SW 1271 (cell line): ENCODE data around the gene KCTD12.
A peak's percentile ranks its signal among the peaks of the same experiment; 100 is the strongest.

Experiments
- DNase-seq, 2 experiments: peaks; one replicate each; lab custom pipeline; 2025; lab: John Stamatoyannopoulos, UW

The KCTD12 gene

DNA sequence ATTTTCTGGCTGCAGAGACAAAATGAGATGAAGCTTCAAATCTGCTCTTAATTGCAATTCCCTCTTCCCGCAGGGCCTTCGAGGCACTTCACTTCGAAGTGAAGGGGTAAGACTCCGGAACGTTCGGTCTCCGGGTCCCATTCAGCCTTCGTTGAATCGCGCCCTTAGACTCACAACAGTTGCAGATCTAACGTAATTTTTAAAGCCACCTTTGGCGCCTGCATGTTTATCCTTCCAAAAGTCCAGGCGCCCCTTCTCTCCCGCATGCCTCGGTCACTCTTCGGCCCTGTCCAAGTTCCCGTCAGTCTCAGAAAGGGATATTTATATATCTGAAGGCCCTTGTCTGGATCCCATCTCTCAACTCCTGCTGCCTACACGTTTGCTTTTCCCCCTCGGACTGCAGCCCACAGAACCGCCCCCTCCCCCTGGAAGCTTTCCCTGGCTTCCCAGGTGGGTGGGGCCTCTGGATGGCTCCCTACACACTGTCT is 915 bp upstream of the KCTD12 start:
- DNase-seq: no peak

DNA sequence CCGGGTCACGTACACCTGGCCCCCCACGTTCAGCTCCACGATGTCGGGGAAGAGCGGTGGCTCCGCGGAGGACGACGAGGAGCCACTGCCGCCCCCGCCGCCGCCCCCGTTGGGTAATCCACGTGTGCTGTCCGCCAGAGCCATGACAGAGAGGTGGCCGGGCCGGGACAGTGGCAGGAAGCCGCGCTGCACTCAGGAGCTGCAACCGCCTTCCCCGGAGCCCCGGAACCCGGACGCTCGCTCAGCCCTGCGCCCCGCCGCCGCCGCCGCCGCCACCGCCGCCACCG is 257 bp downstream of the KCTD12 start:
- peak in 1 of 2 experiments; percentile 28 for DNase-seq

DNA sequence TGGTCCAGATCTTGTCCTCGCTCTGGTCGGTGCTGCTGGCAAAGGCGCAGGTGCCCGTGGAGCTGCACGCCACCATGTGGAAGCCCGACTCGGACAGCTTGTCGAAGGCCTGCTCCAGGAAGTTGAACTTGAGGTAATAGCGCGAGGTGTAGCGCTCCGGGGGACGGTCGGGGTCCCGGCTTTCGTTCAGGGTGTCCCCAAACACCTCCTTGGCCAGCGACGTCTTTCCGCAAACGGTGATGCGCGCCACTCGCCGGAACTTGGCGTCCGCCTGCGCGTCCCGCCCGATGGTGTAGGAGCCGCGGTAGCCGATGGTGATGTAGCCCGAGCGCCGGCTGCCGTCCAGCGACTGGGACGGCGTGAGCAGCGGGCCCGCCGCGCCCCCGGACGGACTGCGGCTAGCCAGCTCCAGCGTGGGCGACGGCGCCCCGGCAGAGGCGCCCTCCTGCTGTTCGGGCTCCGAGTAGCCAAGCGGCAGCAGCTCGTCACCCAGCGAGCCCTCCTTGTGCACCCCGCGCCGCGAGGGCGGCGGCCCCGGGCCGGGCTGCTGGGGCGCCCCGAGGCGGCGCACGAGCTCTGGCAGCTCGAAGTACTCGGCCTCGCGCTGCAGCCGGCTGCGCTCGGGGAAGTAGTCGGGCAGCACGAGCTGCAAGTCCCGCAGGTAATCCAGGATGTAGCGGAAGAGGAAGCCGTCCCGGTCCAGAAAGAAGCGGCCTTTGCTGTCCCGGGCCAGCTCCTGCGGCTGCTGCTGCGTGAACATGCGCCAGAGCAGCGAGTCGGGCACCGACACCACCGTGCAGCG is 801 bp downstream of the KCTD12 start:
- DNase-seq: peak; percentile 26 to 65

DNA sequence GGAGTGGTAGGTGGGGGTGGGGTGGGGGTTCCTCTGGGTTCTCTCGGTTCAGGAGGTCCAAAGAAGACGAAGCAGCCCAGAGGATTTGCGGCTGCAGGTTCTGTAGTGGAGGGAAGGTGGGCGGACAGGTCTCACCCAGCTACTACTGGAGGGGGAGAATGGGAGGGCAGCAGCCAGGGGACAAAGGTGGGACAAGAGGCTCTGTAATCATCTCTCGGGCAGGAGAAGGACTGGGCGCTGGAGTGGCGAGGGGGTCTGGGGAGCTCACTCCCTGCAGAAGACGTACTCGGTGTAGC is 1.4 kb downstream of the KCTD12 start:
- DNase-seq: no peak

DNA sequence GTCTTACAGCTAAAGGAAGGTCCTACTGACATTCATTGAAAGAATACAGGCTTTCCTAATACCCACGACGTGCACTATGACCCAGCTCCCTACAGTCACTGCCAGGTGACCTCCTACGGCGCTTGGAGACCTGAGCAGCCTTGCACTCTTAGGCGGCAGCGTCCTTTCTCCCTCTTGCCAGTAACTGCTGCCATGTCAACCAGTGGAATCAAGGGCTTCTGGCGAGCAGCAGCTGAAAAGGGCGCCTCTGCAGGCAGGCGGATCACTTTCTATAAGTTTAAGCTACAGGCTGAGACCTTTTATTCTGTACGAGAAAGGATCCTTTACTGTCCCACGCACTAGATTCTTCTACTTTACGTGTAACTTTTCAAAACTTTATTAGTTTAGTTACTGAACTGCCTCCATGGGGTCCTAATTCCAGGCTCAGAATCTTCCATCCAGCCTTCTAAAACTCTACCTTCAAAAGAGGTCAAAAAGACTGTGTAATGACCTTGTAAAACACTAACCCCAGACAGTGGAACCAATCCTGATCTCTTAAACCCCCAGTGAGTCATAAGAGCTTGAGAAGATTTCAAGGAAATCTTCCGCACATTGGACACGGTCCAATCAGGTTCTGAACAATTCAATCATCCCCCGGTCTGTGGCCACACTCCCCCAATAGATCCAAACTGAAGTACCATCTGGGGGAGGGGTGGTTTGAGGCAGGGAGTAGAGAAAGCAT is 1.9 kb downstream of the KCTD12 start:
- peak in 1 of 2 experiments; percentile 7 for DNase-seq

DNA sequence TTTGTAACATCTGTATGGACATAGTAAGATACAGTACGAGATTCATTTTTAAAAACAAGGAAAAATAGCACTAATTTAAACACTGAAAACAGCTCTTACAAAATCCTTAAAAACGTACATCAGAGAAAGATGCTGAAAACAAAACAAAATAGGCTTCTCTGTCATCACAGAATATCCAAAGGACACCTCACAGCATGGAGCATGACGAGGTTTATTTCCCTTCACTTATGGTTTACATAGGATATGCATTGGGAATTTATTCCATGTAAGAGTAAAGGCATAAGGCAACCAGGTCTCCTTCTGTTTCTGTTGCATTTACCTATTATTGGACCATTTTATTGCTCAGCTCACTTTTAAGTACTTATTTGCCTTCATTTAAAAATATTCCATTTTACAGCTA is 3.0 kb downstream of the KCTD12 start:
- DNase-seq: no peak

DNA sequence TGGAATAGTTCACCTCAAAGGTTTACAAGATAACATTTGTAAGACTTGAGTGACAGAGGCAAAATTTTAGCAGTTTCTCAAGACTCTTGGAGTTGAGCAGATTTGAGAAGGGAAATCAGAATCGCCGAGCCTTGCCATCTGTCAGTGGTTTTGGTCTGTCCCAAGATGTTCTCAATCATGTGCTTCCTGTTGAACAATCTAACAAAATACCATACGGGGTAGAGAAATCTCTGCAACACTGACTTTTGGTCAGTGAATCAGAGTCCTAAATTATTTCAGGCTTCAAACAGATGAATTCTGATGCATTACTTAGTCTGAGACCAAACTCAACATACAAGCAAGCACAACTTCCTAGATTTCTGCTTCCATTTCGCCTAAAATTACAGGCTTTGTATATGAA is 3.8 kb downstream of the KCTD12 start:
- no peak for DNase-seq

DNA sequence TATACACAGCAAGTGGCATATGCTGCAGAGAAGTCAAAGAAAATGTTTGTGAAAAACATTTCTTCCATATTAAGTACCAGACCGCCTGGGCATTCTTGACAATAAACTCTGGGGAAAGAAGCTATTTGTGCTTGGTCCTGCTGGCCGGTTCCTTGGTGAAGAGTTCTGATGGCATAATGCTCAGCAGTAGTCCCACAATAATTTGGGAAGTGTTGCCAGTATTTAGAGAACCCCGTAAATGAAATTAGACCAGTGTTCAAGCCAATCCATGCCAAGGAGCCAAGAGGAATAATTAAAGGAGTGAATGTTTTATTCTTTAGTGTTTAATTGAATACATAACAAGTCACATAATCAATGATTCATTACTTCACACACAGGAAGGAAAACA is 6.3 kb downstream of the KCTD12 start:
- no peak for DNase-seq

DNA sequence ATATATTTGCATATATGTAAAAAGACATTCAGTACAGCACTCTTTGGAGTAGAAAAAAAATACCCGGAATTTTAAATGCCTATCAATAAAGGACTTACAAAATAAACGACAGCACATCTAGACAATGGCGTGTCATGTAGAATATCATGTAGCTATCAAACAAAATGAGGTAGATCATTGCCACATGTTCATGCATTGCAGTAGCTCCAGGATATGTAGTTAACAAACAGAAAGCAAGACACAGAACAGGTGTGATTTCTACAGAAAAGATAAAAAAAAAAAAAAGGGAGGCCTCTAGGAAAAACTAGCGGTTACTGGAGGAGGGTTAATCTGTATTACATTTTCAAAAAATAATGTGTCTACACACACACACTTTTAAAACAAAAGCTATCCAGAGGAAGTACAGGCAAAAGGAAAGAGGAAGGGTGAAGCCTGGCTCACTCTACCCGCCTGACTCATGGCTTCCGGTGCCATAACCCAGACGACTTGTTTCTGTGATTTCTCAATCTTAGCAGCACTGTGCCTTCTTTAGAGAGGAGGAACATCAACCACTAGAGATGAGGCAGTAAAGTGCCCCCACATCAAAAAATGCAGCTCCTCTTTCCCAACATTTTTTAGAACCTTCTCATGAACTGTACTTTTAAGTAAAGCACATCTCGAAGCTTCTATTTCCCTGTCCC is 6.9 kb downstream of the KCTD12 start:
- peak in 1 of 2 experiments; percentile 79 for DNase-seq

DNA sequence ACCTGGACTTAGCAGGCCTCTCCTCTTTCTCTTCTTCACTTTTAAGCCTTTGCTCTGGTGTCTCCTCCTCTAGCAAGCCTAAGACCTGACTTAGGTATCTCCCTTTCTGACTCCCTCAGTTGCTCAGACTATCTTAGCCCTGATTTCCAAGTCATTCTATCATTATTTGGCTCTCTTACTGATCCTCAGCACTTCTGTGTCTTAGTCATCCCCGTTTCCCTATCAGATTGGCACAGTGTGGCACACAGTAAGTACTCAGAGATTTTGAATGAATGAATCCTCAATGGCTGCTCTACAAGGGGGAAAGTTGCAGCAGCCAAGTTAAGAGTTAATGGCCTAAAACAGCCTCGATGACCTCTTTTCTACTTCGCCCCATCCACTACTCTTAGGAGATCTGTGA is 8.2 kb downstream of the KCTD12 start:
- no peak for DNase-seq

DNA sequence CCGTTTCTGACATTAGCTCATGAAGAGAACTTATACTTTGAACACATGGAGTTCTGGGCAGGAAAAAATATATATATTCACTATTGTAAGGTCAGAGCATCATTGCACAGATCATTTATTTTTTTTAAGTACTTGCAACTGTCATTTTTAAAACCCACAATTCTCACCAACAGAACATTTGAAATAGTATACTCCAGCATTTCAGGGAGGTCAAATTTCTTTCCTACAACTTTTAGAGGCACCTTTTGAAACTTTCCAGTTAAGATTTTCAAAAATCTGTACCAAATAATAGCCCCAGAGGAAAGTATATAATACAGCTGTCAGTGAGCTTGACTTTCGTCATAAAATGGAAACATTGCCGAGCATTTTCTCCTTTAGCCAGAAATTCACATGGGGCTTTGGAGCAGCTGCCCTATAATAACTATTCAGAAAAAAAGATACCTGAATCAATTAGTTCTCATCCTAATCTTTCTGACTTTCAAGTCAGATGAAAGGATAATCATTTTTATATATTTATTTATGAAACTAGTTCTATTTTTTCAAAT is 10.9 kb downstream of the KCTD12 start:
- DNase-seq: no peak

DNA sequence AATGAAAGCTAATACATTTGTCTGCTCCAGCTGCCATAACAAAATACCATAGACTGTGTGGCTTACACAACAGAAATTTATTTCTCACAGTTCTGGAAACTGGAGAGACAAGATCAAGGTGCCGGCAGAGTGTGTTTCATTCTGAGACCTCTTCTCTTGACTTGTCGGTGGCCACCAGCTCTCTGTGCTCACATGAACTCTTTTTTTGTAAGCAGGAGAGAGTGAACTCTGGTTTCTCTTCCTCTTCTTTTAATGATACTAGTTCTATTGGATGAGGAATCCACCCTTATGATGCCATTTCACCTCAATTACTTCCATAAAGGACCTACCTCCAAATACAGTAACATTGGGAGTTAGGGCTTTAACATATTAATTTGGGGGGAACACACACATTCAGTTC is 11.7 kb downstream of the KCTD12 start:
- DNase-seq: no peak

DNA sequence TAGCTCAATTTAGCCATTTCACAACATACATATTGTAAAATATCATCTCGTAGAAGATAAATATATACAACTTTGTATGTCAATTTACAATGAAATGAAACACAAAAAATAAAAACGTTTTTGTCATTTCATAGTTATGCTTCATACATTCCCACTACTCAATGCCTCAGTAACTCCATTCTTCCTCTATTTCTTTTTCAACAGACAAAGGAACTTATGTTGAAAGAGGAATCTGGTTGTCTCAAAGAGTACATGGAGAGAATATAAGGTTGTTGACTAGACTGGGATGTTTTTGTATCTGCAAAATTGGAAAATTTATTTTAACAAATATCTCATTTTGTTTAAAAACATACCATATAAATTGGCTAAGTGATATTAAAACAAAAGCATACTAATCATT is 12.8 kb downstream of the KCTD12 start:
- DNase-seq: no peak

DNA sequence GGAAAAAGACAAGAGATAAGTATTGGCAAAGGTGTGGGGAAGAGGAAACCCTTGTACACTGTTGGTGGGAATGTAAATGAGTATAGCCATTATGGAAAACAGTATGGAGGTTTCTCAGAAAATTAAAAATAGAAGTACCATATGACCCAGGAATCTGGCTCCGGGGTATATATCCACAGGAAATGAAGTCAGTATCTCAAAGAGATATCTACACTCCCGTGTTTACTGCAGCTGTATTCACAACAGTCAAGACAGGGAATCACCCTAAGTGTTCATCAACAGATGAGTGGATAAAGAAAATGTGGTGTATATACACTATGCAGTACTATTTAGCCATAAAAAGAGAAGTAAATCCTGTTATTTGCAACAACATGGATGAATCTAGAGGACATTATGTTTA is 13.5 kb downstream of the KCTD12 start:
- DNase-seq: no peak

DNA sequence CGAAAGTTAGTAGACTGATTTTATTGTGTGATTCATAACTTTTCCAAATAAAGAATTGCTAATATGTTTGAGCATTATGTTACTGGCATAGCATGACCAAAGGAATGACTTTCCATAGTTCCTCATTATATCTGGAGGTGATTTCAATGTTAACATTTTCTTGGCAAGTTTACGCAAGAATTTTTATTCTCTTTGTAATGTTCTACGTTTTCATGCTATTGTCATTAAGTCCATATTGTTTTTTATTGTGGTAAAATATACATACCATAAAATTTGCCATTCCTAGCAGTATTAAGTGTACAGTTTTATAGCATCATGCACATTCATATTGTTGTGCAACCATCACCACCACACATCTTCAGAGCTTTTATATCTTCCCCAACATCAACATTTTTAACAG is 14.8 kb downstream of the KCTD12 start:
- DNase-seq: no peak

DNA sequence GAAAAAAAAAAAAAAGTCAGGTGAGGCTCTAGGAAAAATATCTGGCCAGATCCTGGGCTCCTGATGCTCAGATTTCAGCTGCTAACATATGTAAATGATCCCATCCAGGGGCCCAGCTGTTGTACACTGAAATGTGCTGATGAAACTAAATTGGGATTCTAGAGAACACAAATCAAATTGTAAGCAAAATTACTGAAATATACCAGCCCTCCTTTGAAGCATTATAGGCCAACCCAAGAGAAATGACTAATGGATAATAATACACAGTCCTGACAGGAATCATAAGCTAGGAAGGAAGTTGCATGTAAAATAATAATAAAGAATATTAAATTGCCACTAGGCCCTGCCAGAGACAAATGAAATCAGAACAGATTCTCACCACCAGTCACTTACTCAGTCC is 17.8 kb downstream of the KCTD12 start:
- no peak for DNase-seq

DNA sequence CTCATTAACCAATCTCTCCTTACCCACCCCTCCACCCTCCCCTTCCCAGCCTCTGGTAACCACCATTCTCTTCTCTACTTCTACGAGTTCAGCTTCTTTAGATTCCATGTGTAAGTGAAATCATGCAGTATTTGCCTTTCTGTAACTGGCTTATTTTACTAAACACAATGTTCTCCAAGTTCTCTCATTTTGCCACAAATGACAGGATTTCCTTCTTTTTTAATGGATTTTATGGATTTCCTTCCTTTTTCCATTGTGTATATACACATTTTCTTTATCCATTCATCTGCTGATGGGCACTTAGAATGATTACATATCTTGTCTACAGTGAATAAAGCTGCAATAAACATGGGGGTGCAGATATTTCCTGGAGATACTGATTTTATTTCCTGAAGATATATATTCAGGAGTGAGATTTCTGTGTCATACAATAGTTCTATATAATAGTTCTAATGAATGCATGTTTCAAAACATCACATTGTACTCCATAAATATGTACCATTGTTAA is 20.2 kb downstream of the KCTD12 start:
- DNase-seq: no peak

DNA sequence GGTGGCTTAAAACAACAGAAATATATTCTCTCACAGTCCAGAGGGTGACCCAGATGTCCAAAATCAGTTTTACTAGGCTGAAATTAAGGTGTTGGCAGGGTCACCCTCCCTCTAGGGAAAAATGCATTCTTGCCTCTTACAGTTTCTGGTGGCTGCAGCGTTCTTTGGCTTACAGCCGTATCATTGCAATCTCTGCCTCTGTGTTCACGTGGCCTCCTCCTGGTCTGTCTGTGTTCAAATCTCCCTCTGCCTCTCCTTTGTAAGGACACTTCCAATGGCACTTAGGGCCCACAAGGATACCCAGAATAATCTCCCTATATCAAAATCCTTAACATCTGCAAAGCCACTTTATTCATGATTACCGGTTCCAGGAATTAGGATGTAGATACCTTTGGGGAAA is 21.1 kb downstream of the KCTD12 start:
- no peak for DNase-seq

DNA sequence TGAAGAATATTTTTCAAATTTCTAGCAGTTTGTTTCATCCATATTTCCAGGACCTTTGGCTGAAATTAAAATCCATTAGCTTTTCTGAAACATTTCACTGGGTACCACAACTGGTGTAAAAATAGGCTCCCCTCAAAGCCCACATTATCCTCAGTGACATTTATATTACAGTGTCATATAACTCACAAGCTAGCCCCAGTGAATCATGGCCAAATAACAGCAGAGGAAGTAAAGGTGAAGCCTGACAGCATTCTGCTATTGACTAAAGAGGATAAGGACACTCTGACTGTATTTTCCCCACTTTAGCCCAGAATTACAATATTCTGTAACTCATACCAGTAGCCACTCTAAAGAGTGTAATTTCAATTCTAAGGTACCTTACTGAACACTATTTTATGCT is 21.9 kb downstream of the KCTD12 start:
- DNase-seq: no peak

DNA sequence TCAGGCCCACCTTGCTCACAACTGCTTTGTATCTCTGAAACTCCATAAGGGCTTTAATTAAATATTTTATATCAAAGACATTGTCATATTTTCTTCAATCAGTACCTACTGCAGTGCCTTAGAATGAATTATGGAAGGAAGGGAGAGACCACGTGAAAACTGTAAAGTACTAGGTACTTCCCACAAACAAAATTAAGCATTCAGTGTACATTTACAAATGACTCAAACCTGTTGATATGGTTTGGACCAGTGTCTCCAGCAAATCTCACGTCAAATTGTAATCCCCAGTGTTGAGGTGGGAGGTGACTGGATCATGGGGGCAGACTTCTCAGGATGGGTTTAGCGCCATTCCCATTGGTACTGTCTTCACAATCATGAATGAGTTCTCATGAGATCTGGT is 23.2 kb downstream of the KCTD12 start:
- no peak for DNase-seq

DNA sequence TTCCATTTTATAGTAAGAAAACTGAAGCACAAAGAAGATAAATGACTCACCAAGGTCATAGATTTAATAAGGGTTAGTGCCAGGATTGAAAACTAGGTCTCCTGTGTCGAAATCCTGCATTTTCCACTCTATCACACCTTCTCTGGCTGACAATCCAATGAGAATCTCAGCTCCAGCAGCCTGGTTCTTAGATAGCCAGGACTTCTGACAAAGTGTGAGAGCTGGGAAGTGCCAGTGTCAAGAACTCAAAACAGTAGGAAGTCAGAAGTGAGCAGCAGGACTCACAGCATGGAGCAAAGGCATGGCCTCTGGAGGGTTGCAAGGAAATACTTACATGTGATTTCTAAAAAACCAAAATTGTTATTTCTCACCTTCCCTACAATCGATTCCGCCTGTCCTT is 24.3 kb downstream of the KCTD12 start:
- no peak for DNase-seq

DNA sequence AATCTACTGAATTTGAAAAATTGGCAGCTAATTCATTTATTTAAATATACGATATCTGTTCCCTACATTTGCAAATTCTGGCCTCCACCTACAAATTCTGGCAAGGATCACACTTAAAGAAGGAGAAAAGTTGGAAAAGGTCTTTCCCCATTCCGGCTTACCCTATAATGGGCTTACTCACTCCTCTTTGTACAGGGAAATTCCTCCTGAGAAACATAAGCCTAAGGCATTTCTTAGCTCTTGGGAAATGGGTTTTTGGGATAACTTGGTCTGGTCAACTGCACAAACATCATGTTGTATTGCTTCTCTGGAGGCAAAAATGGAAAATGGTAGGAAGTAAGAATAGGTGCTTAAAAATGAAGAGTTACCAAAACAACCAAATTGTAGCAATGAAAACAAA is 25.5 kb downstream of the KCTD12 start:
- no peak for DNase-seq

DNA sequence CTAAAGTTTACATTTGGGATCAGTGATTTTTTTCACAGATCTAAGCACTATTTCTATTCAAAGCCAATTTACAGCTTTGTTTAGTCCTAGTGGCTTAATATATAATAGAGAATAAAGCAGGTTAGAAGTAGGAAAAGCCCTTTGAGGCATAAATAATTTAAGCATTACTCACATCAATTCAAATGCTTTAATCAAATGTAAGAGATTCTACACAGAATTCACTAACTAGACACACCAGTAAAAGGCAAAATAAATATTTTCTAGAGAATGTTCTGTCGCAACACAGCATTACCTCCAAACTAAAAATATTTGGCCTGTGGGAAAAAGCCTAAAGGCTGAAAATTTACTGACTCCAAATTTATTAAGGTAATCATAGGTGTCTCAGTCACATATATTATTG is 31.3 kb downstream of the KCTD12 start:
- peak in 1 of 2 experiments; percentile 8 for DNase-seq
